Activated T-cell treated with anti-CD3 and anti-CD28 coated beads, Interleukin-2, amount 50 U/mL, for 72 hours (primary cell): ENCODE results near the gene ABCC1. TPM values are rescaled to one million over a fixed set of nuclear protein-coding genes. Genes with fewer than 3 reads are reported as not detected.
"Not testable (repeated sequence)": the region's sequence is repeated elsewhere in the genome, so short reads cannot be mapped to it uniquely, and the experiment has no call there.

ENCODE experiments used
- ATAC-seq, 2 donors: fragments of 150-1000 bp; cut with Tn5 transposase; replicated peaks in 1 of 2; 2 replicates each; pipeline ENCODE4 v1.10.0; 2021; ENCODE audit warnings: moderate library complexity in 2 of 2, mild to moderate bottlenecking in 1 of 2
- DNase-seq, 2 donors: peaks; one replicate each; pipeline ENCODE4 v3.0.0; 2021 to 2022; ENCODE audit warnings: mixed read lengths in 1 of 2
- H3K27ac Mint-ChIP-seq: one replicate; pipeline ENCODE4 v1.8.0; 2022; ENCODE audit warnings: mild to moderate bottlenecking, moderate library complexity, mixed read lengths
- H3K27me3 Mint-ChIP-seq: one replicate; pipeline ENCODE4 v1.8.0; 2022; ENCODE audit warnings: low read depth, mixed read lengths
- H3K36me3 Mint-ChIP-seq, 2 donors: one replicate each; pipeline ENCODE4 v1.8.0; 2022; ENCODE audit warnings: mixed read lengths in 2 of 2, mild to moderate bottlenecking in 1 of 2; ENCODE audit not compliant: insufficient read depth in 2 of 2
- H3K4me1 Mint-ChIP-seq: one replicate; pipeline ENCODE4 v1.8.0; 2022; ENCODE audit warnings: low read depth, mixed read lengths
- H3K4me3 Mint-ChIP-seq, 2 donors: one replicate each; pipeline ENCODE4 v1.8.0; 2022; ENCODE audit warnings: mild to moderate bottlenecking in 2 of 2, mixed read lengths in 2 of 2, moderate library complexity in 2 of 2
- H3K9me3 Mint-ChIP-seq, 2 donors: one replicate each; pipeline ENCODE4 v1.8.0; 2022; ENCODE audit warnings: mixed read lengths in 2 of 2
- total RNA-seq, 2 donors: library from RNA; stranded (reverse); gene quantifications; one replicate each; pipeline ENCODE4 v1.2.3, GENCODE V29; 2022

The ABCC1 gene
- total RNA-seq, 2 donors from 2014 or later: 82.3 to 90.4 TPM

DNA sequence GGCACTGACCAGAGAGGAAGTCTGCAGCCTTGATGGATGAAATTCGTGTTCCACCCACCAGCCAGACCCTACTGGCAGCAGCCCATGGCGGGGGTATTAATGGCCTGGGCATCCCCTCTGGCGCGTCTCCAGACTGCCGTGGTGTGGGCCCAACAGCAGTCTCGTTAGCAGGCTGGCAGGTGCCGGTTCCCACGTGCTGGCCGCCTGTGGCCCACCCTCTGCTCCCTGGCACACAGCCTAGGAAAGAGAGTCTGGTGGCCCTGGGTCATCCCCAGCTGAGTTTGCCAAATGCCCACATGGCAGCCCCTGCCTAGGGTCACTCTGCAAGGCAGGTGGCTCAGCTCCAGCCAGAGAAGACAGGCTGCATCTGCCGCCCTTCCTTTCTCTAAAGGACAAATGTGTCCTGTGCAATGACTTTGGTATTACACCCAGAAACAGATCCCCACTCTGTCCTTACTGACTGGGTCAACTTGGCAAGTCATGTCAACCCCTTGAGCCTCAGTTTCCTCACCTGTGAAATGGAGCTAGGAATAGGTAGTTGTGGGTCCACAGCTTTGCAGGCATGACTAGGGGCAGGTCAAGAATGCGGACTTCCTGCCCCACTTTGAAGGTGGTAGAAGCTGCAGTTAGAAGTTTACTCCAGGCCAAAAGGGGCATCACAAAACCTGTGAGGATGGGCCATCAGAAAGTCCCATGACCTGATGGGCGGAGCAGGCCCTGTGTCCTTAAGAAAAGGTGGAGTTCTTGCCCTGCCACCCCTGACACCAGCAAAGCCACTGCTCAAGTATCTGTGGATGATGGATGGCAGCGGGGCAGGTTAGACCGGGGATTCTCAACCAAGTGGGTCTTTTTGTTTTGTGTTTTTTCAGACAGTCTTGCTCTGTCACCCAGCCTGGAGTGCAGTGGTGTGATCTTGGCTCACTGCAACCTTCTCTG is 197.2 kb downstream of the ABCC1 start:
- H3K27ac Mint-ChIP-seq: no peak overlapping the region
- peaks cover 10% of the 10 kb centered on the region for H3K4me1 Mint-ChIP-seq
- DNase-seq: no peak
- no peak overlapping the region for H3K4me3 Mint-ChIP-seq
- H3K9me3 Mint-ChIP-seq: no peaks in the 10 kb centered on the region
- H3K27me3 Mint-ChIP-seq: no peaks in the 10 kb centered on the region
- ATAC-seq: no peak
- peaks cover 0 to 6% of the 10 kb centered on the region in 2 donors for H3K36me3 Mint-ChIP-seq

DNA sequence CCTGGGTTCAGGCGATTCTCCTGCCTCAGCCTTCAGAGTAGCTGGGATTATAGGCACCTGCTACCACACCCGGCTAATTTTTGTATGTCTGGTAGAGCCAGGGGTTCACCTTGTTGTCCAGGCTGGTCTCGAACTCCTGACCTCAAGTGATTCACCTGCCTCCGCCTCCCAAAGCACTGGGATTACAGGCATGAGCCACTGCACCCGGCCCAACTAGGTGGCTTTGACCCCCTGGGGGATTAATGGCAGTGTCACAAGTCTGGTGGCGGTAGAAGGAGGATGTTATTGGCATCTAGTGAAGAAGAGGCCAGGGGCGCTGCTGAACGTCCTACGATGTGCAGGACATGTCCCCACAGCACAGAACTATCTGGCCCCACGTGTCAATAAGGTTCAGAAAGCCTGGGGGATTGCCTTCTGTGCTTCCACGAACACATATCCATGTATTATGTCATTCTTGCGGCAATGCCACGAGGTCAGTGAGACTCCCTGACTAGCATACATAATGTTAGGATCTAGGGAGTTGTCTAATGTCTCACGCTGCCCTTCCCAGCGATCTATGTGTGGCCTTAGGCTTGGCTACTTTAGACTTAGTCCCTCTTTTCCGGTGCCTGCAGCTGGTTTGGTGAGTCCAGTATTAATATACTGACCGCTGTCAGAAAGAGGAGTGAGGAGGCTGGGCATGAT is 198.0 kb downstream of the ABCC1 start:
- DNase-seq (no peak), ATAC-seq (no peak)
- Mint-ChIP-seq H3K27ac (no peak overlapping the region), H3K4me1 (peaks cover 12% of the 10 kb centered on the region), H3K4me3 (no peak overlapping the region), H3K27me3 (no peaks in the 10 kb centered on the region), H3K9me3 (no peaks in the 10 kb centered on the region), H3K36me3 (peaks cover 0 to 2% of the 10 kb centered on the region in 2 donors)

DNA sequence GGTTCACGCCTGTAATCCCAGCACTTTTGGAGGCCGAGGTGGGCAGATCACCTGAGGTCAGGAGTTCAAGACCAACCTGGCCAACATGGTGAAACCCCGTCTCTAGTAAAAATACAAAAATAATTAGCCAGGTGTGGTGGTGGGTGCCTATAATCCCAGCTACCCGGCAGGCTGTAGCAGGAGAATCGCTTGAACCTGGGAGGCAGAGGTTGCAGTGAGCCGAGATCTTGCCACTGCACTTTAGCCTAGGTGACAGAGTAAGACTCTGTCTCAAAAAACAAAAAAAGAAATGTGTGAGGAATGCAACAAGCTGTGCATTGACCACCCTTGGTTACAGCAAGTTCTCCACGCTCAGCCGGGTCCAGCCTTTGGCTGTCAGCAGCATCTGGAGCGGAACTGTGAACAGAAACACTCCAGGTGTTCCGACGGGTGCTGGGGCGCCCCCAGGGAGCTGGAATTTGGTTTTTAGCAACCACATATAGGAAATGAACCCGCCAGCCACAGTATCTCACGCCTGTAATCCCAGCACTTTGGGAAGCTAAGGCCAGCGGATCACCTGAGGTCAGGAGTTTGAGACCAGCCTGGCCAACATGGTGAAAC is 198.7 kb downstream of the ABCC1 start:
- H3K4me3 Mint-ChIP-seq, DNase-seq, H3K27me3 Mint-ChIP-seq, ATAC-seq, H3K36me3 Mint-ChIP-seq, H3K27ac Mint-ChIP-seq, H3K9me3 Mint-ChIP-seq: not testable (repeated sequence)
- H3K4me1 Mint-ChIP-seq: peaks cover 12% of the 10 kb centered on the region

DNA sequence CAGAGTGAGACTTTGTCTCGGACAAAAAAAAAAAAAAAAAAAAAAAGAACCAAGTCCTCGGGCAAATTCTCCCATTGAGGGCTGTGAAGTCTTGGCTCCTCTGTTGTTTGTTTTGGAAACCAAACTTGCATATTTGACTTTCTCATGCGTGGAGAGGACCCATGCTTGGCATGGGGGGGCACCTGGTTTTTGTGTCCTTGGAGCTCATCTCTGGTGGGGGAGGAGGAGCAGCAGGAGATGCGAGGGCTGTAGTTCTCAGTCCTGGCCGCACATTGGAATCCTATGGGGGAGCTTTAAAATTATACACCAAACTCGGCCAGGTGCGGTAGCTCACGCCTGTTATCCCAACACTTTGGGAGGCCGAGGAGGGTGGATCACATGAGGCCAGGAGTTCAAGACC is 199.3 kb downstream of the ABCC1 start:
- Mint-ChIP-seq H3K36me3 (no peaks in the 10 kb centered on the region), H3K27me3 (no peaks in the 10 kb centered on the region), H3K27ac (no peak overlapping the region), H3K4me3 (no peak overlapping the region), H3K9me3 (no peaks in the 10 kb centered on the region), H3K4me1 (peaks cover 12% of the 10 kb centered on the region)
- DNase-seq (no peak), ATAC-seq (no peak)

DNA sequence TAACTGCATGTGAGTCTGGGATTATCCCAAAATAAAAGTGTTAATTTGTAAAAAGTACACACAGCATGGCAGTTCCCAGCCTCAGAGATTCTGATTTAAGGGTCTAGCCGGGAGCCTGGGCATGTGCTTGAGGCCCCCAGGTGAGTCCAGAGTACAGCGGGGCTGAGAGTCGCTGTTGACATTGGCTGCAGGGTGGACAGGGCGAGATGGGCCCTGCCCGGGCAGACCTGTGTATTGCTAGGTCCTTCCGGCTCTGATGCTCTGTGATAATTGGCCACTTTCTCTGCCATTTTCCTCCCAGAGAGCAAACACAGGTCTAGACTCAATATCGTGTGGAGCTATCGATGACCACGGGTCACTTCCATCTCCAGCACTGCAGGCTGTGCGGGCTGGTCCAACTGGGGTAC is 200.3 kb downstream of the ABCC1 start:
- H3K4me3 Mint-ChIP-seq: no peak overlapping the region
- peaks cover 12% of the 10 kb centered on the region for H3K4me1 Mint-ChIP-seq
- no peaks in the 10 kb centered on the region for H3K27me3 Mint-ChIP-seq
- ATAC-seq: no peak
- H3K9me3 Mint-ChIP-seq: no peaks in the 10 kb centered on the region
- DNase-seq: no peak
- H3K36me3 Mint-ChIP-seq: no peaks in the 10 kb centered on the region
- no peak overlapping the region for H3K27ac Mint-ChIP-seq

DNA sequence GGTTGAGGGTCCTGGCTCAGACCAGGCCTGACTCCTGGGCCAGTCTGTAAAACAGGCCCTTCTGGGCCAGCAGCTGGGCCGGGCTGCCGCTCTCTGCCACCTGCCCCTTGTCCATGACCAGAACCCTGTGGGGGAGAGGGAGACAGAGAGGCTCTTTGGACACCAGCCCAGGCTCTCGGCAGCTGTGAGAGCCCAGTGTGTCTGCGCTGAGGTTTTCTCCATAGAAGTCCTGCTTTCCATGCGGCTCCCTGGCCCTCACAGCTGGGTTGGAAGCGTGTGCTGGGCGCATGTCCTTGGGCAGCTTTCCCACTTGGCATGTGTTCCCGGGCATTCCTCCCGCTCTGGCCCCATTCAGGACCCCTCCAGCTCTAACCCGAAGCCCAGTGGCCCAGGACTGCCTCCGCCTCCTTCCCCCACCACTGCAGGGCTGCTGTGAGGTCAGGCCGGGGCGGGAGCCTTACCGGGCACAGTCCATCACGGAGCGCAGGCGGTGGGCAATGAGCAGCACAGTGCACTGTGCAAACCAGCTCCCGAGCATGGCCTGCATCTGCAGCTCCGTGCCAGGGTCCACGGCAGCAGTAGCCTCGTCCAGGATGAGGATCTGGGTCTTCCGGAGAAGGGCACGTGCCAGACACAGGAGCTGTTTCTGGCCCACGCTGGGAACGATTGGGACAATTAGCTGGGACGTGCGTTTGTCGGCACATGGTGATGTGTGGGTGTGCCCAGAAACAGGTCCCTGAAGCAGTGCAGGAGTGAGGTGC is 200.9 kb downstream of the ABCC1 start:
- peaks cover 12% of the 10 kb centered on the region for H3K4me1 Mint-ChIP-seq
- peaks cover 5% of the 10 kb centered on the region for H3K27me3 Mint-ChIP-seq
- DNase-seq (no peak), ATAC-seq (no peak)
- H3K4me3 Mint-ChIP-seq: no peak overlapping the region
- H3K27ac Mint-ChIP-seq: no peak overlapping the region
- no peaks in the 10 kb centered on the region for H3K9me3 Mint-ChIP-seq
- no peaks in the 10 kb centered on the region for H3K36me3 Mint-ChIP-seq

DNA sequence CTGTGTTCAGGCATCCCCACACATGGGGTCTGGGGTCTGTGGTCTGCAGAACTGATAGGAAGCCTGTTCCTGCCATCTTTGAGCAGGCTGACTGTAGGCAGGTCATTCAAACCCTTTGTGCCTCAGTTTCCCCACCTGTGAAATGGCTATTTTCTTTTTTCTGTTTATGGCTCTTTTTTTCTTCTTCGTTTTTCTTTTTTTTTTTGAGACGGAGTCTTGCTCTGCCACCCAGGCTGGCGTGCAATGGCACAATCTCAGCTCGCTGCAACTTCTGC is 201.4 kb downstream of the ABCC1 start:
- Mint-ChIP-seq H3K27me3 (peaks cover 7% of the 10 kb centered on the region), H3K9me3 (no peaks in the 10 kb centered on the region), H3K4me3 (no peak overlapping the region), H3K36me3 (no peaks in the 10 kb centered on the region), H3K27ac (no peak overlapping the region), H3K4me1 (peaks cover 12% of the 10 kb centered on the region)
- ATAC-seq (no peak), DNase-seq (no peak)

DNA sequence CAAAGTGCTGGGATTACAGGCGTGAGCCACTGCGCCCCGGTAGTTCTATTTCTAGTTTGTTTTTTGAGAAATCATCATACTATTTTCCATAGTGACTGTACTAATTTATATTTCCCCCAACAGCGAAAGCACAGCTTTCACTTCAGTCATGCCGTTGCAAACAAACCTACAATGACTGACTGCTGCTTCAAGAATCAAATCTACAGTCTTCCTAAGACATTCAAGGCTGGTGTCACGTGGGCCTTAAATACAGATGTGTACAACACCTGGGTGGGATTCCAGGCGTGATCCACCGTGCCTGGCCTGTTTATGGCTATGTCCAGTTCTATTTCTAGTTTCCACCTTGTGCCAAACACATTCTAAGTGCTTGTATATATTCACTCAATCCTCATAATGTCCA is 201.9 kb downstream of the ABCC1 start:
- Mint-ChIP-seq H3K4me1 (peaks cover 12% of the 10 kb centered on the region), H3K36me3 (no peaks in the 10 kb centered on the region), H3K27me3 (peaks cover 7% of the 10 kb centered on the region), H3K27ac (peak overlapping the region; percentile 64), H3K9me3 (no peaks in the 10 kb centered on the region), H3K4me3 (no peak overlapping the region)
- no peak for DNase-seq
- ATAC-seq: peak in 1 of 2 donors; percentile 18

DNA sequence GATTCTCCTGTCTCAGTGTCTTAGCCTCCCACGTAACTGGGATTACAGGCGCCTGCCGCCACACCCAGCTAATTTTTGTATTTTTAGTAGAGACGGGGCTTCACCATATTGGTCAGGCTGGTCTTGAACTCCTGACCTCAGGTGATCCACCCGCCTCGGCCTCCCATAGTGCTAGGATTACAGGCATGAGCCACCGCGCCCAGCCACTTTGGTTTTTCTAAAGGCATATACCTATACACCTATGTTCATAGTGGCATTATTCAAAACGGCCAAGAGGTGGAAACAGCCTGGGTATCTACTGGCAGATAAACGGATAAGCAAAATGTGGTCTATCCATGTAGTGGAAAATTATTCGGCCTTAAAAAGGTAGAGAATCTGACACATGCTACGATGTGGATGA is 203.6 kb downstream of the ABCC1 start:
- H3K4me3 Mint-ChIP-seq, DNase-seq: not testable (repeated sequence)

DNA sequence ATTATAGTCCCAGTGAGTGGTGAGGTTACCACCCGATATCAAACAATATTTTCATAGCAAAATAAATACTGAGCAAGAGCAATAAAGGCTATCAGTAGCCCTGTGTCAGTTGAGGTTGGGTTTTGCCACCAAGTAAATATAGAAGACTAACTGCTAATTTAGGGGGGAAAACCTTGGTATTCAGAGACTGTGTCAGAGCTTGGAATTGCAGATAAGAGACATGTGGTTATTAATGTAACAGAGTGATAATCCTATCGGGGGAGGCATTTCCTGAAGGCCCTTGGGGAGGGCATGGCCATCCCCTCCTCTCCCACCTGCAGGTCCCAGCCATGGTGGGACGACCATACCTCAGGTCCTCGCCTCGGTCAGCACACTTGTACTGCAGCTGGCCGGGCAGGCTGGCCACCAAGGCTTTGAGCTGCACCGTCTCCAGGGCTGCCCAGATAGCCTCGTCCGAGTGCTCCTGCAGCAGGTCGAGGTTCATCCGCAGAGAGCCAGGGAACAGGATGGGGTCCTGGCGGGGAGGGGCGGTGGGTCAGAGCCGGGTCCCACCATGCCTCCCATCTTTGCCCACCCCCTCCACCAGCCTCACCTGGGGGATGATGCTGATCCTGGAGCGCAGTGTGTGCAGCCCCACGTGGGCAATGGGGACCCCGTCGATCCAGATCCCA is 205.0 kb downstream of the ABCC1 start:
- H3K9me3 Mint-ChIP-seq: peaks cover 10 to 11% of the 10 kb centered on the region in 2 donors
- peaks cover 15% of the 10 kb centered on the region for H3K27me3 Mint-ChIP-seq
- no peak overlapping the region for H3K4me3 Mint-ChIP-seq

More for the DNA sequence above, 203.6 kb downstream of the ABCC1 start:
- H3K9me3 Mint-ChIP-seq, ATAC-seq, H3K27me3 Mint-ChIP-seq, H3K27ac Mint-ChIP-seq, H3K36me3 Mint-ChIP-seq: not testable (repeated sequence)
- H3K4me1 Mint-ChIP-seq: peaks cover 12% of the 10 kb centered on the region

DNA sequence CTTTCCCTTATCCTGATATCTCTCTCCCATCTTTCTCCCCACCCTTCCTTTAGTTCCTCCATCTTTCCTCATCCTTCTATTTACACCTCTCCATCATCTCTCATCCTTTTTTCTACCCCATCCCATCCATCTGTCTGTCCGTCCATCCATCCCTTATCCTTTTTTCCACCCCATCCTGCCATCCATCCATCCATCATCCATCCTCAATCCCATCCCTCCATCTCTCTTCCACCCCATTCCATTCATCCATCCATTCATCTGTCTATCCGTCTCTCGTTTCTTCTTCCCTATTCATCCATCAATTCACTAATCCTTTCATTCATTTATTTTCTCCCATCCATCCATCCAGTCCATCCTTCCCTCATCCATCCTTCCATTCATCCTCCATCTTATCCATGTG is 205.8 kb downstream of the ABCC1 start:
- peaks cover 15% of the 10 kb centered on the region for H3K27me3 Mint-ChIP-seq
- peak overlapping the region; percentile 5 for H3K27ac Mint-ChIP-seq

More for the DNA sequence above, 205.0 kb downstream of the ABCC1 start:
- ATAC-seq: no peak
- Mint-ChIP-seq H3K36me3 (peaks cover 7 to 10% of the 10 kb centered on the region in 2 donors), H3K27ac (no peak overlapping the region), H3K4me1 (peaks cover 12% of the 10 kb centered on the region)
- no peak for DNase-seq

DNA sequence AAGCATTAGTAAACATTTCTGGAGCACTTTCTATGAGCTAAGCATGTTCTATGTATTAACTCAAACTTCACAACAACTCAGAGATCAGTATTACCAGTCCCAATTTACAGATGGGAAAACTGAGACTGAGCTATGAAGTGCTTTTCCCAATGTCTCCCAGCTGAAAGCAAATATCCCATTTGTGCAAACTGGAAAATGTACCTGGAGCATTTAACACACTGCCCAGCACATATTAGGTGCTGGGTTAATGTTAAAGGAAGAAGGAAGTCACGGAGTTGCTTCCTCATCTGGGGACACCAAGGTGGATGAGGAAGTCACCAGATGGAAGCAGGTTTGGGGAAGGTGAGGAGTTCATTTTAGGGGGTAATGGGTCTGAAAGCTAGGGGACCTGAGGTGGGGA is 207.8 kb downstream of the ABCC1 start:
- Mint-ChIP-seq H3K36me3 (peaks cover 10 to 13% of the 10 kb centered on the region in 2 donors), H3K27ac (no peak overlapping the region), H3K9me3 (peaks cover 10 to 11% of the 10 kb centered on the region in 2 donors), H3K27me3 (peaks cover 15% of the 10 kb centered on the region), H3K4me3 (no peak overlapping the region), H3K4me1 (no peaks in the 10 kb centered on the region)
- ATAC-seq: no peak
- DNase-seq: no peak

More for the DNA sequence above, 205.8 kb downstream of the ABCC1 start:
- Mint-ChIP-seq H3K36me3 (peaks cover 10 to 13% of the 10 kb centered on the region in 2 donors), H3K9me3 (peaks cover 10 to 11% of the 10 kb centered on the region in 2 donors), H3K4me1 (peaks cover 12% of the 10 kb centered on the region), H3K4me3 (no peak overlapping the region)
- ATAC-seq: no peak
- no peak for DNase-seq
